ENCODE measurements around the gene CYP46A1.

The CYP46A1 gene

GRCh38 chr14:99685596-99685995 lies 1.5 kb downstream of the CYP46A1 start:
- Histone ChIP-seq H3K4me1 (ENCODE audit: control insufficient read depth, low read depth, low read length) (peaks cover 3% of the 10 kb centered on the region), H3K4me3 (ENCODE audit: low read length) (no peak overlapping the region), H3K27ac (ENCODE audit: low read length) (no peak overlapping the region), H3K9me3 (ENCODE audit: control insufficient read depth, low read depth, low read length) (no peaks in the 10 kb centered on the region), H3K36me3 (ENCODE audit: control insufficient read depth, low read depth, low read length) (no peaks in the 10 kb centered on the region), H3K9ac (ENCODE audit: low read length) (no peak overlapping the region), H3K27me3 (ENCODE audit: control insufficient read depth, insufficient read depth, low read length) (no peaks in the 10 kb centered on the region)

GRCh38 chr14:99686557-99687283 lies 2.6 kb downstream of the CYP46A1 start:
- Histone ChIP-seq H3K9ac (ENCODE audit: low read length) (no peak overlapping the region), H3K9me3 (ENCODE audit: control insufficient read depth, low read depth, low read length) (no peaks in the 10 kb centered on the region), H3K4me1 (ENCODE audit: control insufficient read depth, low read depth, low read length) (peaks cover 3% of the 10 kb centered on the region), H3K36me3 (ENCODE audit: control insufficient read depth, low read depth, low read length) (no peaks in the 10 kb centered on the region), H3K4me3 (ENCODE audit: low read length) (no peak overlapping the region), H3K27me3 (ENCODE audit: control insufficient read depth, insufficient read depth, low read length) (no peaks in the 10 kb centered on the region), H3K27ac (ENCODE audit: low read length) (no peak overlapping the region)

- no peak overlapping the region for H3K9ac ChIP-seq (ENCODE audit: low read length)
Observed at GRCh38 chr14:99687284-99688209, 3.4 kb downstream of the CYP46A1 start.

GRCh38 chr14:99688210-99688581 lies 4.1 kb downstream of the CYP46A1 start:
- H3K9me3 ChIP-seq (ENCODE audit: control insufficient read depth, low read depth, low read length) = no peaks in the 10 kb centered on the region
- H3K4me3 ChIP-seq (ENCODE audit: low read length) = no peak overlapping the region
- H3K36me3 ChIP-seq (ENCODE audit: control insufficient read depth, low read depth, low read length) = no peaks in the 10 kb centered on the region
- no peak overlapping the region for H3K9ac ChIP-seq (ENCODE audit: low read length)
- H3K27me3 ChIP-seq (ENCODE audit: control insufficient read depth, insufficient read depth, low read length) = no peaks in the 10 kb centered on the region
- no peak overlapping the region for H3K27ac ChIP-seq (ENCODE audit: low read length)
- peaks cover under 1% of the 10 kb centered on the region for H3K4me1 ChIP-seq (ENCODE audit: control insufficient read depth, low read depth, low read length)

More at GRCh38 chr14:99687284-99688209, 3.4 kb downstream of the CYP46A1 start:
- Histone ChIP-seq H3K4me3 (ENCODE audit: low read length) (no peak overlapping the region), H3K27me3 (ENCODE audit: control insufficient read depth, insufficient read depth, low read length) (no peaks in the 10 kb centered on the region), H3K9me3 (ENCODE audit: control insufficient read depth, low read depth, low read length) (no peaks in the 10 kb centered on the region), H3K4me1 (ENCODE audit: control insufficient read depth, low read depth, low read length) (peaks cover 3% of the 10 kb centered on the region), H3K36me3 (ENCODE audit: control insufficient read depth, low read depth, low read length) (no peaks in the 10 kb centered on the region), H3K27ac (ENCODE audit: low read length) (no peak overlapping the region)

- Histone ChIP-seq H3K9me3 (ENCODE audit: control insufficient read depth, low read depth, low read length) (no peaks in the 10 kb centered on the region), H3K36me3 (ENCODE audit: control insufficient read depth, low read depth, low read length) (no peaks in the 10 kb centered on the region), H3K9ac (ENCODE audit: low read length) (no peak overlapping the region), H3K27me3 (ENCODE audit: control insufficient read depth, insufficient read depth, low read length) (no peaks in the 10 kb centered on the region), H3K27ac (ENCODE audit: low read length) (no peak overlapping the region), H3K4me1 (ENCODE audit: control insufficient read depth, low read depth, low read length) (no peaks in the 10 kb centered on the region), H3K4me3 (ENCODE audit: low read length) (no peak overlapping the region)
Observed at GRCh38 chr14:99688629-99689028, 4.5 kb downstream of the CYP46A1 start.

GRCh38 chr14:99689266-99690236 lies 5.5 kb downstream of the CYP46A1 start:
- no peak overlapping the region for H3K4me3 ChIP-seq (ENCODE audit: low read length)
- no peaks in the 10 kb centered on the region for H3K9me3 ChIP-seq (ENCODE audit: control insufficient read depth, low read depth, low read length)
- no peaks in the 10 kb centered on the region for H3K36me3 ChIP-seq (ENCODE audit: control insufficient read depth, low read depth, low read length)
- H3K27me3 ChIP-seq (ENCODE audit: control insufficient read depth, insufficient read depth, low read length) = no peaks in the 10 kb centered on the region
- no peak overlapping the region for H3K27ac ChIP-seq (ENCODE audit: low read length)
- H3K9ac ChIP-seq (ENCODE audit: low read length) = no peak overlapping the region
- H3K4me1 ChIP-seq (ENCODE audit: control insufficient read depth, low read depth, low read length) = no peaks in the 10 kb centered on the region

- no peaks in the 10 kb centered on the region for H3K4me1 ChIP-seq (ENCODE audit: control insufficient read depth, low read depth, low read length)
- H3K27me3 ChIP-seq (ENCODE audit: control insufficient read depth, insufficient read depth, low read length) = no peaks in the 10 kb centered on the region
- H3K4me3 ChIP-seq (ENCODE audit: low read length) = no peak overlapping the region
Observed at GRCh38 chr14:99690636-99691035, 6.5 kb downstream of the CYP46A1 start.

GRCh38 chr14:99691111-99691885 lies 7.2 kb downstream of the CYP46A1 start:
- Histone ChIP-seq H3K4me1 (ENCODE audit: control insufficient read depth, low read depth, low read length) (no peaks in the 10 kb centered on the region), H3K27ac (ENCODE audit: low read length) (no peak overlapping the region), H3K9ac (ENCODE audit: low read length) (no peak overlapping the region), H3K9me3 (ENCODE audit: control insufficient read depth, low read depth, low read length) (no peaks in the 10 kb centered on the region), H3K36me3 (ENCODE audit: control insufficient read depth, low read depth, low read length) (no peaks in the 10 kb centered on the region), H3K27me3 (ENCODE audit: control insufficient read depth, insufficient read depth, low read length) (no peaks in the 10 kb centered on the region), H3K4me3 (ENCODE audit: low read length) (no peak overlapping the region)

More at GRCh38 chr14:99690636-99691035, 6.5 kb downstream of the CYP46A1 start:
- H3K9me3 ChIP-seq (ENCODE audit: control insufficient read depth, low read depth, low read length) = no peaks in the 10 kb centered on the region
- no peak overlapping the region for H3K9ac ChIP-seq (ENCODE audit: low read length)
- H3K27ac ChIP-seq (ENCODE audit: low read length) = no peak overlapping the region
- no peaks in the 10 kb centered on the region for H3K36me3 ChIP-seq (ENCODE audit: control insufficient read depth, low read depth, low read length)

GRCh38 chr14:99693918-99694317 lies 9.8 kb downstream of the CYP46A1 start:
- Histone ChIP-seq H3K9me3 (ENCODE audit: control insufficient read depth, low read depth, low read length) (no peaks in the 10 kb centered on the region), H3K4me1 (ENCODE audit: control insufficient read depth, low read depth, low read length) (no peaks in the 10 kb centered on the region), H3K27me3 (ENCODE audit: control insufficient read depth, insufficient read depth, low read length) (no peaks in the 10 kb centered on the region), H3K27ac (ENCODE audit: low read length) (no peak overlapping the region), H3K4me3 (ENCODE audit: low read length) (no peak overlapping the region), H3K9ac (ENCODE audit: low read length) (no peak overlapping the region), H3K36me3 (ENCODE audit: control insufficient read depth, low read depth, low read length) (no peaks in the 10 kb centered on the region)

GRCh38 chr14:99696929-99697328 lies 12.8 kb downstream of the CYP46A1 start:
- no peak overlapping the region for H3K4me3 ChIP-seq (ENCODE audit: low read length)
- no peak overlapping the region for H3K27ac ChIP-seq (ENCODE audit: low read length)
- no peaks in the 10 kb centered on the region for H3K9me3 ChIP-seq (ENCODE audit: control insufficient read depth, low read depth, low read length)
- no peaks in the 10 kb centered on the region for H3K4me1 ChIP-seq (ENCODE audit: control insufficient read depth, low read depth, low read length)
- H3K27me3 ChIP-seq (ENCODE audit: control insufficient read depth, insufficient read depth, low read length) = no peaks in the 10 kb centered on the region
- no peak overlapping the region for H3K9ac ChIP-seq (ENCODE audit: low read length)
- H3K36me3 ChIP-seq (ENCODE audit: control insufficient read depth, low read depth, low read length) = no peaks in the 10 kb centered on the region
